OCI-LY7 (cell line): ENCODE results near the gene CFAP57. TPM values are rescaled to one million over a fixed set of nuclear protein-coding genes. Genes with fewer than 3 reads are reported as not detected.

Experiments
- BruUV-seq: library from RNA; stranded (reverse); fragments of 400-500 nt; replicated peaks from 2 replicates; lab custom pipeline; 2021; lab: Mats Ljungman, UMichigan
- CTCF ChIA-PET: fragments of 300-600 bp; sonication (Branson Sonifier 250); formaldehyde crosslinking; loops from one replicate; lab custom pipeline; 2022; ENCODE audit warnings: antibody characterized with exemption; ENCODE audit not compliant: unreplicated experiment; lab: Charles Lee
- POLR2A ChIA-PET: fragments of 300-600 bp; sonication (Branson Sonifier 250); formaldehyde crosslinking; loops from one replicate; lab custom pipeline; 2022; ENCODE audit warnings: antibody characterized with exemption; lab: Charles Lee
- DNase-seq: peaks from one replicate; pipeline ENCODE4 v3.0.0-alpha.2; 2015; ENCODE audit warnings: low spot score
- H2AFZ ChIP-seq: fragments of 200-600 bp; sonication (generic), shearing (Covaris generic); 2 replicates; pipeline ENCODE4 v1.6.1; 2014; ENCODE audit warnings: mild to moderate bottlenecking, antibody characterized with exemption, low read length, moderate library complexity
- H3K27ac ChIP-seq: fragments of 200-600 bp; sonication (generic); 2 replicates; pipeline ENCODE4 v1.5.1; 2014; ENCODE audit warnings: mixed run types, low read depth, mild to moderate bottlenecking, moderate library complexity, low read length, inconsistent platforms; ENCODE audit not compliant: poor library complexity, severe bottlenecking
- H3K36me3 ChIP-seq: fragments of 200-600 bp; sonication (generic); 2 replicates; pipeline ENCODE4 v1.6.1; 2014; ENCODE audit warnings: mild to moderate bottlenecking, antibody characterized with exemption, low read length, moderate library complexity, mixed read lengths; ENCODE audit not compliant: insufficient read depth
- H3K4me1 ChIP-seq: fragments of 200-600 bp; sonication (generic); 2 replicates; pipeline ENCODE4 v1.5.1; 2014; ENCODE audit warnings: mild to moderate bottlenecking, low read length; ENCODE audit not compliant: insufficient read depth, poor library complexity, severe bottlenecking
- H3K4me2 ChIP-seq: fragments of 200-600 bp; sonication (generic); 2 replicates; pipeline ENCODE4 v1.6.1; 2014; ENCODE audit warnings: mild to moderate bottlenecking, low read length
- H3K4me3 ChIP-seq: fragments of 200-600 bp; sonication (generic); 2 replicates; pipeline ENCODE4 v1.5.1; 2014; ENCODE audit warnings: mild to moderate bottlenecking, low read depth, low read length; ENCODE audit not compliant: poor library complexity, severe bottlenecking
- H3K79me2 ChIP-seq: fragments of 200-600 bp; sonication (generic); 2 replicates; pipeline ENCODE4 v1.6.1; 2016; ENCODE audit warnings: low read depth, mild to moderate bottlenecking, low read length, moderate library complexity, mixed read lengths; ENCODE audit not compliant: insufficient read depth
- H3K9me2 ChIP-seq: fragments of 200-600 bp; sonication (generic); 2 replicates; pipeline ENCODE4 v1.6.1; 2016; ENCODE audit warnings: mild to moderate bottlenecking, low read length, mixed read lengths; ENCODE audit not compliant: insufficient read depth
- H3K9me3 ChIP-seq: fragments of 200-600 bp; sonication (generic); 2 replicates; pipeline ENCODE4 v1.6.1; 2014; ENCODE audit warnings: mild to moderate bottlenecking, mixed run types, low read length, mixed read lengths
- H4K20me1 ChIP-seq: fragments of 200-600 bp; sonication (generic); 2 replicates; pipeline ENCODE4 v1.6.1; 2014; ENCODE audit warnings: mild to moderate bottlenecking, antibody characterized with exemption, low read length, moderate library complexity, mixed read lengths; ENCODE audit not compliant: insufficient read depth
- EZH2phosphoT487 ChIP-seq: fragments of 200-600 bp; sonication (generic); IDR thresholded peaks from 2 replicates; pipeline ENCODE4 v1.6.1; 2018; ENCODE audit warnings: low read depth, borderline replicate concordance, mild to moderate bottlenecking, mixed run types, antibody characterized with exemption, low read length, moderate library complexity, mixed read lengths
- intact Hi-C: fragments of 100-400 bp; cut with micrococcal nuclease; formaldehyde crosslinking; loops from one replicate; pipeline ENCODE4 v1.10.0; 2022; ENCODE audit not compliant: unreplicated experiment
- microRNA-seq: library from miRNA; unstranded; fragments of <30 nt; microRNA quantifications from one replicate; pipeline ENCODE4 v1.2.0, GENCODE V29; 2022; ENCODE audit warnings: borderline replicate concordance
- small RNA-seq: library from RNA; depleted of rRNA; stranded (forward); fragments of <200 nt; gene quantifications from one replicate; pipeline ENCODE3, GENCODE V24; 2014
- total RNA-seq, 2 experiments: library from RNA; depleted of rRNA in 1 of 2; stranded (reverse); fragments of >200 nt in 1 of 2; shearing (Covaris generic) in 1 of 2; gene quantifications; 2 replicates each; pipeline ENCODE4 v1.2.3, GENCODE V29; 2014 to 2022
- TF ChIP-seq, protein P1 (sequence below): fragments of 200-600 bp; sonication (generic); conservative IDR thresholded peaks from 2 replicates; pipeline ENCODE4 v1.5.1; 2014; ENCODE audit warnings: mild to moderate bottlenecking, antibody characterized with exemption, low read length, moderate library complexity, mixed read lengths

Gene CFAP57
- total RNA-seq, 2 experiments from 2014 or later = 0.17 TPM; not detected in 1

DNA sequence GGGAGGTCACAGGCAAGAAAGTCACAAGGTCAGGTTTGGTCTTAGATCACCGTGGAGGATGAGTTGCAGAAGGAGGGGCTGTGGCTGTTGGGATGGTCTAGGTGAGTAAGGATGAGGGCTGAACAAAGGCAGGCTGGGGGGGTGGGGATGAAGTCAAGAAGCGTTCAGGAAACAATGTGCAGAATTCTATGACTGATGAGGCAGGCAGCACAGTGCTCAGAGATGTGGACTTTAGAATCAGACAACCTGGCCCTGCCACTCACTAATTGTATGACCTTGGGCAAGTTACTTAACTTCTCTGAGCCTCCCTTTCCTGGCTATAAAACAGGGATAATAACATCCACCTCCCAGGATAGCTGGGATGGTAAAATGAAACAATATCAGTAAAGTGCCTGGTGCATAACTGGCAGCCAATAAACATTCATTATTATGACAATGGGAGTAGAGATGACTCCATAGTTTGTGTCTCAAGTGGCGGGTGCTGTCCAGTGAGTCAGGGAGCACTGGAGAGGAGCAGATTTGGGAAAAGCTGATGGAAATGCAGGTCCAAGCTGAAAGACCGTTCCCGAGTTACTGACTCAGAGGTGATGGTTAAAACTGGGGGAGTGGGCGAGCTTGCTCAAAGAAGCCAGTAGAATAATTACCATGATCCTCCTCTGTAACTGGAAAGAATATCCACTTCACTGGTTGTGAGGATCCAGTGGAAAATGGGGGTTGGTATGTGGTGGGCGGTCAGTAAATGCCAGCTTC lies 130.8 kb downstream of the CFAP57 start:
- Histone ChIP-seq H3K4me1 (peaks cover 13% of the 10 kb centered on the region), H3K36me3 (no peaks in the 10 kb centered on the region), H3K27ac (no peak overlapping the region), H3K4me2 (no peak overlapping the region), H2AFZ (no peak overlapping the region), H4K20me1 (no peaks in the 10 kb centered on the region), H3K9me3 (no peaks in the 10 kb centered on the region), H3K79me2 (no peaks in the 10 kb centered on the region), H3K9me2 (no peaks in the 10 kb centered on the region), H3K4me3 (no peak overlapping the region)
- ChIA-PET POLR2A (no interaction called here), CTCF (no interaction called here)
- no peak for TF ChIP-seq EZH2phosphoT487
- TF ChIP-seq, protein P1, sequence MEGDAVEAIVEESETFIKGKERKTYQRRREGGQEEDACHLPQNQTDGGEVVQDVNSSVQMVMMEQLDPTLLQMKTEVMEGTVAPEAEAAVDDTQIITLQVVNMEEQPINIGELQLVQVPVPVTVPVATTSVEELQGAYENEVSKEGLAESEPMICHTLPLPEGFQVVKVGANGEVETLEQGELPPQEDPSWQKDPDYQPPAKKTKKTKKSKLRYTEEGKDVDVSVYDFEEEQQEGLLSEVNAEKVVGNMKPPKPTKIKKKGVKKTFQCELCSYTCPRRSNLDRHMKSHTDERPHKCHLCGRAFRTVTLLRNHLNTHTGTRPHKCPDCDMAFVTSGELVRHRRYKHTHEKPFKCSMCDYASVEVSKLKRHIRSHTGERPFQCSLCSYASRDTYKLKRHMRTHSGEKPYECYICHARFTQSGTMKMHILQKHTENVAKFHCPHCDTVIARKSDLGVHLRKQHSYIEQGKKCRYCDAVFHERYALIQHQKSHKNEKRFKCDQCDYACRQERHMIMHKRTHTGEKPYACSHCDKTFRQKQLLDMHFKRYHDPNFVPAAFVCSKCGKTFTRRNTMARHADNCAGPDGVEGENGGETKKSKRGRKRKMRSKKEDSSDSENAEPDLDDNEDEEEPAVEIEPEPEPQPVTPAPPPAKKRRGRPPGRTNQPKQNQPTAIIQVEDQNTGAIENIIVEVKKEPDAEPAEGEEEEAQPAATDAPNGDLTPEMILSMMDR = no peak
- no TSS peak for BruUV-seq
- no peak for DNase-seq
- intact Hi-C loops = no loop called here

DNA sequence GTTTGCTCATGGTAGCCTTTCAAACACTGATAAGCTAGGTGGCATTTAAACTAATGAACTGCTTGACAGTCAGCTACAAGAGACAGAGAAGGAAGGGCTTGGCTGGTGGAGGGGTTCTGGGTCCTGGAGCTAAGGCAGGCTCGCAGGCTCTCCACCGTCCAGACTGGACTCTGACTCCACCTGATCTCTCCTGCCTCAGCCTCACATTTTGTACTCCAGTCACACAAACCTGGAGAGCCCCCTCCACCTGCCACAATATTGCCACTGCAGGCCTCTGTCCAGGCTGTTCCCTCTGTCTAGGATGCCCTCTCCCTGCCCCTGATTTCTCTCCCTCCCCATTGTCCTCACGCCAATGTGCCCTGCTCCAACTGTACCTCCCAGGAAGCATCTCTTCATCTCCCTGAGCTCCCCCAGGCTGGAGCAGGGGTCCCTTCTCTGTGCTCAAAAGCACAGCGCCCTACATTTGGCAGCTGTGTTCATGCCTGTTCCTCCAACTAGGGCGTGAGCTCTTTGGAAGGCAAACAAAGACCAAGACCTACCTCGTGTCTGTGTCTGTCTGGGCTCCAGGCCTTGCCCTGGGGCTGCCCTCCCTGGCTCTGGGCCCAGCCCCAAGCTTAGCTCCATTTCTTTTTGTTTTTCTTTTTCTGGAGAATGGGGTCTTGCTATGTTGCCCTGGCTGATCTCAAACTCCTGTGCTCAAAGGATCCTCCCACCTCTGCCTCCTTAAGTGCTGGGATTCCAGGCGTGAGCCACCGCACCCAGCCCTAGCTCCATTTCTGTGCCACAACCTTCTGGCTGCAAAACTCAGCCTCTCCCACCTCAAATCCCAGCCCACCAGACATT lies 131.6 kb downstream of the CFAP57 start:
- ChIA-PET POLR2A (interaction anchor here (0.6 kb wide), 1 partner anchor 782 kb away, joined by 3 read pairs; no protein-coding TSS in a partner anchor), CTCF (interaction anchor here (0.6 kb wide), 1 partner anchor 78 kb away, joined by 3 read pairs; no protein-coding TSS in a partner anchor)
- intact Hi-C loops = no loop called here
- Histone ChIP-seq H3K4me3 (no peak overlapping the region), H3K79me2 (no peaks in the 10 kb centered on the region), H3K4me1 (peaks cover 13% of the 10 kb centered on the region), H3K27ac (no peak overlapping the region), H4K20me1 (no peaks in the 10 kb centered on the region), H3K4me2 (no peak overlapping the region), H2AFZ (no peak overlapping the region), H3K36me3 (no peaks in the 10 kb centered on the region), H3K9me3 (no peaks in the 10 kb centered on the region), H3K9me2 (no peaks in the 10 kb centered on the region)
- TF ChIP-seq, protein P1 = no peak
- TF ChIP-seq EZH2phosphoT487 = no peak
- no peak for DNase-seq
- no TSS peak for BruUV-seq

Small RNA genes within 50 kb of the gene (microRNA-seq; reads per million reads assigned to microRNA genes)
- gene MIR6733 = 4.5 reads per million

Small RNA genes within 50 kb of the gene (small RNA-seq; reads per million reads assigned to genes)
- gene RNA5SP46 = not detected

Other genes starting within 250 kb of the CFAP57 start
- 45.7 and 66.6 TPM in 2 replicates for gene SLC2A1, start 213.5 kb upstream of the CFAP57 start, total RNA-seq (2014; rRNA removed; shearing (Covaris generic))
- 78.9 and 93.4 TPM in 2 replicates for gene SLC2A1, start 213.5 kb upstream of the CFAP57 start, total RNA-seq (2022)
- 65.4 and 105 TPM in 2 replicates for gene EBNA1BP2, start within 50 bp of the CFAP57 start, total RNA-seq (2014; rRNA removed; shearing (Covaris generic))
- gene EBNA1BP2, start within 50 bp of the CFAP57 start, total RNA-seq (2022) = 48.4 and 63.0 TPM in 2 replicates
- not detected in 2 replicates for gene TMEM125, start 97.7 kb downstream of the CFAP57 start, total RNA-seq (2014; rRNA removed; shearing (Covaris generic))
- gene TMEM125, start 97.7 kb downstream of the CFAP57 start, total RNA-seq (2022) = 0.23 and 0.44 TPM in 2 replicates
- not detected in 2 replicates for gene C1orf210, start 113.3 kb downstream of the CFAP57 start, total RNA-seq (2014; rRNA removed; shearing (Covaris generic))
- not detected in 2 replicates for gene C1orf210, start 113.3 kb downstream of the CFAP57 start, total RNA-seq (2022)
- 0.66 TPM in 1 of 2 replicates, not detected in the other for gene TIE1, start 128.7 kb downstream of the CFAP57 start, total RNA-seq (2014; rRNA removed; shearing (Covaris generic))
- 0.15 TPM in 1 of 2 replicates, not detected in the other for gene TIE1, start 128.7 kb downstream of the CFAP57 start, total RNA-seq (2022)
- gene MPL, start 165.5 kb downstream of the CFAP57 start, total RNA-seq (2014; rRNA removed; shearing (Covaris generic)) = not detected in 2 replicates
- gene MPL, start 165.5 kb downstream of the CFAP57 start, total RNA-seq (2022) = not detected in 2 replicates
- gene CDC20, start 186.7 kb downstream of the CFAP57 start, total RNA-seq (2014; rRNA removed; shearing (Covaris generic)) = 153 and 174 TPM in 2 replicates
- gene CDC20, start 186.7 kb downstream of the CFAP57 start, total RNA-seq (2022) = 209 and 223 TPM in 2 replicates
- 24.4 and 35.9 TPM in 2 replicates for gene ELOVL1, start 195.7 kb downstream of the CFAP57 start, total RNA-seq (2014; rRNA removed; shearing (Covaris generic))
- gene ELOVL1, start 195.7 kb downstream of the CFAP57 start, total RNA-seq (2022) = 38.2 and 43.9 TPM in 2 replicates
- 37.6 and 38.8 TPM in 2 replicates for gene MED8, start 217.5 kb downstream of the CFAP57 start, total RNA-seq (2014; rRNA removed; shearing (Covaris generic))
- 37.8 and 38.4 TPM in 2 replicates for gene MED8, start 217.5 kb downstream of the CFAP57 start, total RNA-seq (2022)
- 25.2 and 33.7 TPM in 2 replicates for gene SZT2, start 217.6 kb downstream of the CFAP57 start, total RNA-seq (2014; rRNA removed; shearing (Covaris generic))
- 79.4 and 79.8 TPM in 2 replicates for gene SZT2, start 217.6 kb downstream of the CFAP57 start, total RNA-seq (2022)